Right lobe of liver (tissue), 6 donors: ENCODE data around the gene FAM163A. TPM values are rescaled to one million over a fixed set of nuclear protein-coding genes. Genes with fewer than 3 reads are reported as not detected.

Source experiments
- ATAC-seq, 4 donors: fragments of 200-7000 bp; cut with Tn5 transposase; one replicate each; pipeline ENCODE4 v1.9.1; 2020; ENCODE audit warnings: mild to moderate bottlenecking in 4 of 4, moderate library complexity in 4 of 4
- DNase-seq, 3 donors: peaks; one replicate each; pipeline ENCODE4 v3.0.0-alpha.2; 2020
- H3K27ac ChIP-seq, 3 donors: fragments of 200-600 bp; one replicate each; pipeline ENCODE4 v1.8.0; 2022
- H3K27me3 ChIP-seq, 2 donors: fragments of 200-600 bp; one replicate each; pipeline ENCODE4 v1.8.0; 2022
- H3K36me3 ChIP-seq, 4 donors: fragments of 200-600 bp; sonication (generic) in 1 of 4; one replicate each; pipeline versions ENCODE4 v1.5.1 to v1.8.0; 2017 to 2022; ENCODE audit warnings: control low read depth in 1 of 4
- H3K4me1 ChIP-seq, 4 donors: fragments of 200-600 bp; sonication (generic) in 1 of 4; one replicate each; pipeline versions ENCODE4 v1.5.1 to v1.8.0; 2017 to 2022; ENCODE audit warnings: control low read depth in 1 of 4
- H3K4me3 ChIP-seq, 3 donors: fragments of 200-600 bp; one replicate each; pipeline ENCODE4 v1.8.0; 2022
- H3K9me3 ChIP-seq, 4 donors: fragments of 200-600 bp; sonication (generic) in 1 of 4; one replicate each; pipeline versions ENCODE4 v1.5.1 to v1.8.0; 2017 to 2022; ENCODE audit warnings: control low read depth in 1 of 4
- POLR2A ChIP-seq: fragments of 450-650 bp; IDR thresholded peaks from one replicate; pipeline ENCODE4 v1.6.1; 2017; ENCODE audit warnings: antibody characterized with exemption, mild to moderate bottlenecking
- WGBS: methylation state at CpG from one replicate; pipeline ENCODE4 v1.1.6; 2018; ENCODE audit warnings: low coverage, low lambda C conversion rate; ENCODE audit not compliant: insufficient coverage; ENCODE audit errors: missing lambda C conversion rate; 5-methylcytosine and 5-hydroxymethylcytosine counted together
- intact Hi-C, 2 donors: fragments of 100-400 bp; cut with DNase I; formaldehyde crosslinking; loops; one replicate each; pipeline versions ENCODE4 v1.11.2 to v1.14.1; 2022
- total RNA-seq, 6 experiments: library from RNA; depleted of rRNA in 2 of 6; stranded (reverse); fragments of >200 nt in 2 of 6; fragmentation: NEBNext Ultra II Directional in 3 of 6; extraction: Animal tissue kit (Norgen Biotek cat#: 25700) in 3 of 6; gene quantifications; one replicate each; pipeline versions ENCODE4 v1.1.0 to v1.2.4, GENCODE V29; 2016 to 2023
- TF ChIP-seq, protein P1 (sequence below), 4 donors: fragments of 200-600 bp in 3 of 4; fragments of 450-650 bp in 1 of 4; IDR thresholded peaks; one replicate each; pipeline versions ENCODE4 v1.5.1 to v1.8.0; 2016 to 2022; ENCODE audit warnings: antibody characterized with exemption in 4 of 4, mild to moderate bottlenecking in 2 of 4
- donor health status: DM: no; HTN: yes; CAD: no.
- donor health status: DM: no; HTN: no; CAD: no.
- donor health status: DM: no; HTN: no; CAD: no.
- donor health status: DM: no; HTN: yes; CAD: no.
- donor health status: DM: no; HTN: yes; CAD: no.

FAM163A gene
- total RNA-seq, 6 experiments from 2014 or later = 0.07 to 0.12 (median 0.12) TPM; not detected in 3

DNA sequence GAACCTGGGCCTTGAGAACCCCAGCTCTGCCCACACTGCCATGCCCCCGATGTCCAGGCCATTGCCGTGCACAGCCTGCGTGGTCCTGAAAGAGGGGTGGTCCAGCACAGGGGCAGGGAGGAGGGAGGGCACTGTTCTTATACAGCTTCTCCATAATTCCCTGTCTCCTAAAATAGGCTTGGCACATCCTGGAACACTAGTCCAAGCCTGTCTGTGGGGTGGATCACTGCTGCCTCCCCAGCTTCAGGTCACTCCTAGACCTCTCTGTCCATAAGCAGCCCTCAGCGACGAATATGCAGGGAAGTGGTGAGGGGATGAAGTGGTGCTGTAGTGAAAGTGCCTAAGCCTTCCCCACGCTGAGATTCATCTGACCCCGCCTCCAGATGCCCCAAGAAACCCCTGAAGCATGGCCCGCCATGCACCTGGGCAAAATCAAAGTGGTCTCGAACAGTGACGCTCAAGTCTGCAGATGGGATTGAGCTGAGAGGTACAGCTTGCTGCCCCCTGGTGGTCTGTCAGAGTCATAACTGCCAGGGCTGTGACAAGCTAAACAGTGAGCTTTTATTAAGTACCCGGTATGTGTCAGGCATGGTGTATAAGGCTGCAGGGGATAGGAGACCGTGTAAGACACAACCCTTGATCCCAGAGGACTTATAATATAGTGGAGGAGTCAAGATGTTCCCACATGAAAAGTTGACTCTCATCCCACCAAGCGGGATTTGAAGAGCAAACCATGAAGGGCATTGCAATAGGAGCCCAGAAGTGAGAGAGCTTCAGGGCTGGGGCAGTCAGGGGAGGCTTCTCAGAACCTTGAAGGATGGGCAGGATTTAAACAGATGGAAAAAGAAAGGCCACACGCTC lies 66.6 kb downstream of the FAM163A start:
- intact Hi-C loops = loop anchor here in 1 of 2 donors (5.0 kb wide), 1 partner anchor 102 kb away; no protein-coding TSS in a partner anchor
- H3K27me3 ChIP-seq = no peaks in the 10 kb centered on the region
- H3K36me3 ChIP-seq = no peaks in the 10 kb centered on the region
- no peak overlapping the region for H3K4me3 ChIP-seq
- ATAC-seq = peak; percentile 75 to 82 (median 78)
- no peak for TF ChIP-seq POLR2A
- TF ChIP-seq, protein P1, sequence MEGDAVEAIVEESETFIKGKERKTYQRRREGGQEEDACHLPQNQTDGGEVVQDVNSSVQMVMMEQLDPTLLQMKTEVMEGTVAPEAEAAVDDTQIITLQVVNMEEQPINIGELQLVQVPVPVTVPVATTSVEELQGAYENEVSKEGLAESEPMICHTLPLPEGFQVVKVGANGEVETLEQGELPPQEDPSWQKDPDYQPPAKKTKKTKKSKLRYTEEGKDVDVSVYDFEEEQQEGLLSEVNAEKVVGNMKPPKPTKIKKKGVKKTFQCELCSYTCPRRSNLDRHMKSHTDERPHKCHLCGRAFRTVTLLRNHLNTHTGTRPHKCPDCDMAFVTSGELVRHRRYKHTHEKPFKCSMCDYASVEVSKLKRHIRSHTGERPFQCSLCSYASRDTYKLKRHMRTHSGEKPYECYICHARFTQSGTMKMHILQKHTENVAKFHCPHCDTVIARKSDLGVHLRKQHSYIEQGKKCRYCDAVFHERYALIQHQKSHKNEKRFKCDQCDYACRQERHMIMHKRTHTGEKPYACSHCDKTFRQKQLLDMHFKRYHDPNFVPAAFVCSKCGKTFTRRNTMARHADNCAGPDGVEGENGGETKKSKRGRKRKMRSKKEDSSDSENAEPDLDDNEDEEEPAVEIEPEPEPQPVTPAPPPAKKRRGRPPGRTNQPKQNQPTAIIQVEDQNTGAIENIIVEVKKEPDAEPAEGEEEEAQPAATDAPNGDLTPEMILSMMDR (IDR thresholded peaks at IDR 0.05) = peak; percentile 75 to 93 (median 90)
- 16% methylated on average over 10 of the region's 14 CpGs for WGBS
- no peak overlapping the region for H3K27ac ChIP-seq
- H3K4me1 ChIP-seq = peaks cover 0 to 4% (median 0%) of the 10 kb centered on the region in 4 donors
- peak in 2 of 3 donors; percentile 48 to 62 for DNase-seq
- no peaks in the 10 kb centered on the region for H3K9me3 ChIP-seq

DNA sequence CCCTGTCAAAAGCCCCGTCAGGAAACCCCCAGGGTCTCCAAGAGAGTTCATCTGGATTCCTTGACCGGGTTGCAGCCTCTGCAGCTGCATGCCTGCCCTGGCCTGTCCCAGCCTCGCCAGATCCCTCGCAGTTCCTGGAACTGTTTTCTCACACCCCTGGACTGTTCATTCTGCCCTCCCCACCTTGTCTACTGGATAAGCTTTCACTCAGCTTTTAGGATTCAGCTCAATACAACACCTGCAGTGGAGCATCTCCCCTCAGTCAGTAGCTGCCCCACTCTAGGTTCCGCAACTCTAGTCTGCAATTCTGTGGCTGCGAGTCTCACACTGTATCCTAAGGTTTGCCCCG lies 67.2 kb downstream of the FAM163A start:
- H3K27me3 ChIP-seq = no peaks in the 10 kb centered on the region
- no peak overlapping the region for H3K4me3 ChIP-seq
- WGBS = 63% methylated on average over 4 of the region's 7 CpGs
- no peaks in the 10 kb centered on the region for H3K9me3 ChIP-seq
- DNase-seq (no peak), ATAC-seq (no peak)
- peaks cover 0 to 8% (median 0%) of the 10 kb centered on the region in 4 donors for H3K4me1 ChIP-seq
- H3K27ac ChIP-seq = no peak overlapping the region
- H3K36me3 ChIP-seq = no peaks in the 10 kb centered on the region
- TF ChIP-seq POLR2A = no peak
- TF ChIP-seq, protein P1 (IDR thresholded peaks at IDR 0.05) = no peak
- intact Hi-C loops = loop anchor here in 1 of 2 donors (5.0 kb wide), 1 partner anchor 103 kb away; no protein-coding TSS in a partner anchor

DNA sequence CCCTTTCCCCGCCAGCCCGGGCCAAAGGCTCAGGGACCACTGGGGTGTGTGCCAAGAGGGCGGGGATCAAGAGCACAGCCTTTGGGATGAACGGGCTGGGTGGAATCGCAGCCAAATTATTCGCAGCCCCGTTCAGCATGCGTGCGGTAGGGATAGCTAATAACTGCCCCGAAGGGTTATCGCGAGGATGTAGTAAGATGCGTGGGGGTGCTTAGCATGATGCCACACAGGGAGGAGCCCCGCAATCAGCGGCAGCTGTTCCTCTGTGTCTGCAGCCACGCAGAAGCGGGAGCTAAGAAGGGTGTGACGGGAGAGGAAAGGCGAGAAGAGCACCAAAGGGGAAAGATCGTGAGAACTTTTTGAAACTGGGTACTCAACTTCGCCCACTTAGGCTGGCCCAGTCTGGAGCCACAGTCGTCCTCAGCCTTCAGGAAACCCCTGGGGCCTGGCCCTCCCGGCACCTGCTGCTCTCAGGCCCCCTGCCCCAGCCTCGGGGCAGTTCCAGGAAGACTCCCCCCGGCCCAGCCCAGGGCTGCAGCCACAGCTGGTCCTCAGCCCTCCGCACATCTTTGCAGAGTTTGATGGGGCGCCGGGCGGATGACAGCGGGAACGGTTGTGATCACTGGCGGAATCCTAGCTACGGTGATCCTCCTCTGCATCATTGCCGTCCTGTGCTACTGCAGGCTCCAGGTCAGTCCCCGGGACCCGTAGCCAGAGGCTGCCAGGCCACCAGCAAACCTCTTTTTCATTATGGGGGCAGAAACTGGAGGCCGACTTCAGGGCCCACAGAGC lies 69.6 kb downstream of the FAM163A start:
- no peaks in the 10 kb centered on the region for H3K27me3 ChIP-seq
- ATAC-seq = no peak
- no peaks in the 10 kb centered on the region for H3K36me3 ChIP-seq
- 81% methylated on average over 19 of the region's 37 CpGs for WGBS
- no peak for TF ChIP-seq POLR2A
- TF ChIP-seq, protein P1 (IDR thresholded peaks at IDR 0.05) = no peak
- peaks cover 0 to 11% (median 0%) of the 10 kb centered on the region in 4 donors for H3K4me1 ChIP-seq
- H3K27ac ChIP-seq = no peak overlapping the region
- H3K4me3 ChIP-seq = no peak overlapping the region
- intact Hi-C loops = loop anchor here in 1 of 2 donors (5.0 kb wide), 1 partner anchor 105 kb away; no protein-coding TSS in a partner anchor
- no peak for DNase-seq
- no peaks in the 10 kb centered on the region for H3K9me3 ChIP-seq

DNA sequence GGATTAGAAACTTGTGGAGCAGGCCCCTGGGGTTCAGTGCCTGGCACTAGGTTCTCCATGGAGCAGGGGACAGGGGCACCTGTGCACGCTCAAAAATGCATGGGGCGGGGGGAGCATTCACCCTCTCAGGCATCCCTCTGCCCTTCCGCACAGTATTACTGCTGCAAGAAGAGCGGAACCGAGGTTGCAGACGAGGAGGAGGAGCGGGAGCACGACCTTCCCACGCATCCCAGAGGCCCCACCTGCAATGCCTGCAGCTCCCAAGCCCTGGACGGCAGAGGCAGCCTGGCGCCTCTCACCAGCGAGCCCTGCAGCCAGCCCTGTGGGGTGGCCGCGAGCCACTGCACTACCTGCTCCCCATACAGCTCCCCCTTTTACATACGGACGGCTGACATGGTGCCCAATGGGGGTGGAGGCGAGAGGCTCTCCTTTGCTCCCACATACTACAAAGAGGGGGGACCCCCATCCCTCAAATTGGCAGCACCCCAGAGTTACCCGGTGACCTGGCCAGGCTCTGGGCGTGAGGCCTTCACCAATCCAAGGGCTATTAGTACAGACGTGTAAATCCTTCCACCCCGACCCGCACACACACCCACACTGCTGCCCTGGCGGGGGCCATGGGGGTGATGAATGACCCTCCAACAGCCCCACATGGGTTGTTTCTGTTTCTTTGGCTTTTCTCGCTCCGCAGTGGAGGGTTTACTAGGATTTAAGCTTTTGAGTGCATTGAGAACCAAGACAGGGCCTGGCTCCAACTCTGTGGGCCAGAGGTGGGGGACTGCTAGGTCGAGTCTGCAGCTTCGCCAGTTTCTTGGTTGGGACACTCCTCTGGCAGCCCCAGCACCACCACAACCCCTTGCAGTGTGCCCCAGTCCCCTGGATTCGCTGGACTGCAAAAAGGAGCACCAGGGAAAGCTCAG lies 70.8 kb downstream of the FAM163A start:
- H3K4me3 ChIP-seq = peak overlapping the region in 1 of 3 donors; percentile 37
- no peaks in the 10 kb centered on the region for H3K27me3 ChIP-seq
- H3K9me3 ChIP-seq = no peaks in the 10 kb centered on the region
- TF ChIP-seq POLR2A = no peak
- TF ChIP-seq, protein P1 (IDR thresholded peaks at IDR 0.05) = no peak
- 20% methylated on average over 1 of the region's 28 CpGs for WGBS
- no peak for ATAC-seq
- no peaks in the 10 kb centered on the region for H3K36me3 ChIP-seq
- peaks cover 0 to 11% (median 0%) of the 10 kb centered on the region in 4 donors for H3K4me1 ChIP-seq
- DNase-seq = no peak
- intact Hi-C loops = loop anchor here in 1 of 2 donors (5.0 kb wide), 1 partner anchor 107 kb away; no protein-coding TSS in a partner anchor
- no peak overlapping the region for H3K27ac ChIP-seq
